Inflammatory macrophage (primary cell): Measurements from ENCODE around the gene INPP4B.

ENCODE experiments used
- DNase-seq, 2 donors: peaks; one replicate each; pipeline ENCODE4 v3.0.0-alpha.2; 2020 to 2022

INPP4B gene

DNA sequence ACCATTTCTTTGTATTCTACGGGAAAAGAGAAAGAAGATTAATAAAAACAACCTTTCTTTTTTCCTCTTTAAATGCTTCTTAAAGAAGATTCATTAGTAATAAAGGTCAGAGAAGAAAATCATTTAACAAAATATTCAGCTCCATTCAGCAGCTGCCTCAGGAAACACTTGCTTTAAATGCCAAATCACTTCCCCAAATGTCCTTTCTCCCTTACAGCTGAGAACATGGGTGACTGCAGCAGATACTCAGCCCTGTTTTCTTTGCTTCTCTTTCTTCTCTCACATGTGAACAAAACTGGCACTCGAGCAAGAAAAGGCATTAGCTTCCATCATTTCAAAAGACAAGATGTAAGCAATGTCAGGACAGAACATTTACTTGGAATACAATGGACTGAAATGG lies 120.2 kb downstream of the INPP4B start:
- DNase-seq = no peak

GRCh38 chr4:142721187-142721586 lies 124.9 kb downstream of the INPP4B start:
- no peak for DNase-seq

- DNase-seq = peak in 1 of 2 donors; percentile 2
Observed at GRCh38 chr4:142719854-142720541, 126.1 kb downstream of the INPP4B start.

DNA sequence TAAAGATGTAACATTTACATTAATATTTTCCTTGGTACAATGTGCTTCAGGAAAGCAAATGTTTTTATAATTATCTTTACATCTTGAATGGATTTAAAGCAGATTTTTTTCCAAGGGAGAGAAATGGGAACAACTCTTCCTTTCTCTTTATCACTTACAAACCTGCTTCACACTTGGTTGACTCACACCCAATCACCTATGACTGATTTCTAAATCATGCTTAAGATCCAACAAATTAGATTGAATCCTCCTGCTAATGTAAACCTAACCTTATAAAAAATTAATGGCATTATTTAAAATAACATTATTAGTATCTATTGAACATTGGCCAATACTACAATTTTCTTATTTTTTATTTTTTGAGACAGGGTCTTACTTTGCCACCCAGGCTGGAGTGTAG lies 127.1 kb downstream of the INPP4B start:
- DNase-seq = no peak

GRCh38 chr4:142715727-142716126 lies 130.4 kb downstream of the INPP4B start:
- DNase-seq = no peak

DNA sequence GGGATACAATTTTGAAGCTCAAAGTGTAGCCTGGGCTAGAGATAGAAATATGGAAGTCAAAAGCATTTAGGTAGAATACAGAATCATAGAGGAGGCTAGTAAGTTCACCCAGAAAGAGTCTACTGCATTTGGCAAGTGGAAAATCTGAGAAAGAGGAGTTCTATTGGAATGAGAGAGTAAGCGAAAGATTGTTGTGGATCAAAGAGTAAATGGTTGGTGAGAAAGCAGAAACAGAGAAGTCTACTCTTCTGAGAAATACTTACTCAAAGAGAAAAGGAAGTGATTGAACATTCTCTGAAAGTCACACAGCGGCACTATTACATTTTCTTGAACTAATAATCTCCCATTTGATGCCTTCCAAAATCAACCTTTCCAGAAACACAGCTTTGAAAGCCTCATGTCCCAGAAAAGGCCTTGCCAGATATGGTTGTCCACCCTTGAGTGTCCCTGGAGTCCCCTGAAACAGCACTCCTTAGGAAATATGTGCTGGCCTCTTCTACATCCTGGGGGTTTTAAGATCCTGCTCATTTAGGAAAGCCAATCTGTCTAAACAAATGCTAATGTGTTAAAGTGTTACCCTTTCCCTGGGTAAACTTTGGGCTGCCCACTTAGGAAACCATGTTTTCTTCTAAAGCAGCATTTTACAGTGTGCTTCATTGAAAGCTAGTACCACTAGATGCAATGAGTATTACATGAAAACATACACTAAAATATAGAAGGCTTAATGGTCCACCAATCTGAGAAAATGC lies 132.6 kb downstream of the INPP4B start:
- DNase-seq = no peak

DNA sequence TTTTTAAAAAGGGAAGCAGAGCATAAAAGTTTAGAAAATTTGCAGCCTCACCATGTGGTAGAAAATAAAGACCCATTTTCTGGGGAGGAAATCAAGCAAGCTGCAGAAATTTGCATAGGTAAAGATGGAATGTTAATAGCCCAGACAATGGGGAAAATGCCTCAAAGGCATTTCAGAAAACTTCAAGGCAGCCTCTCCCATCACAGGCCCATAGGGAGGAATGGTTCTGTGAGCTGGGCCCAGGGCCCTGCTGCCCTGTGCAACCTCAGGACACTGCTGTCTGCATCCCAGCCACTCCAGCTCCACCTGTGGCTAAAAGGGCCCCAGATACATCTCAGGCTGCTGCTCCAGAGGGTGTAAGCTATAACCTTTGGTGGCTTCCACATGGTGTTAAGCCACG lies 137.9 kb downstream of the INPP4B start:
- DNase-seq = no peak

DNA sequence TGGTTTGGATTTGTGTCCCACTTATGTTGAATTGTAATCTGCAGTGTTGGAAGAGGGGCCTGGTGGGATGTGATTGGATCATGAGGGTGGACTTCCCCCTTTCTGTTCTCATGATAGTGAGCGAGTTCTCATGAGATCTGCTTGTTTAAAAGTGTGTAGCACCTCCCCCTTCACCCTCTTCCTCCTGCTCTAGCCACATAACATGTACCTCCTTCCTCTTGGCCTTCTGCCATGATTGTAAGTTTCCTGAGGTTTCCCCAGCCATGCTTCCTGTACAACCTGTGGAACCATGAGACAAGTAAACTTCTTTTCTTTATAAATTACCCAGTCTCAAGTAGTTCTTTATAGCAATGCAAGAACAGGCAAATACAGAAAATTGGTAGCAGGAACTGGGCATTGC lies 138.7 kb downstream of the INPP4B start:
- peak in 1 of 2 donors; percentile 4 for DNase-seq

GRCh38 chr4:142706381-142706780 lies 139.7 kb downstream of the INPP4B start:
- no peak for DNase-seq

- DNase-seq = no peak
Observed at GRCh38 chr4:142705820-142706219, 140.3 kb downstream of the INPP4B start.

GRCh38 chr4:142703694-142704309 lies 142.3 kb downstream of the INPP4B start:
- DNase-seq = no peak

DNA sequence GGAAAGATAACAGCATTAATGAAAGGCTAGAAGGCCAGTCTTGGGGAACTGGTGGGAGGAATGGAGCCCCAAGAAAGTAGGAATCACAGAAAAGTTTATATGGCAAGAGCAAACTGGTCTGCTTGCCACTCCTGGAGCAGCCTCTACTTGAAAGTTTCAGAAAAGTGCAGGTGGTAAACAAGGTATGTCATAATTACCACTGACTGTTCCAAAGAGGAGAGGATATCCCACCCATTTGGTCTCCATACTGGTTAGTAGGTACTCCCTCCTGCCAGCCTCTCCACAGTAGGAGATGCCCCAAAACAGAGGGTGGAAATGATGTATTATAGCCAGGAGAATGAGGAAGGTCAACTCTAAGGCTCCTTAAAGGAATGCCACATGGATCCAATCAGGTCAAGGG lies 145.1 kb downstream of the INPP4B start:
- DNase-seq = no peak

DNA sequence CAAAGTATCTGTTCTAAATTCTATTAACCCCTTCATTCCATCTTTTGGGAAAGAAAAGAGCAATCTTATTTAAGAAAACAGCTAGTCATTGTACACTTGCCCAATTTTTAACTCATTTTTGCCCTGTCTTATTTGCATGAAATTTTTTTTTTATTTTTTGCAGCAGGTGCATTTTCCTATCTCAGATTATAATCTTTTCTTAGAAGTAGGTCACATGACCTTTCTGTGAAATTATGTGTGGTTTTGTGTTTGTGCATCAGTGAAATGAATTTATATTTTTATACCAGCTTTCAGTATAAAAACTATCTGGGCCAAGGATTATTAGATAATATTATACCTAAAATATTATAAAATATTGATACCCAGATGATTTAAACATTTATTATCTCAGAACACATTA lies 145.6 kb downstream of the INPP4B start:
- DNase-seq = no peak

GRCh38 chr4:142698552-142698951 lies 147.5 kb downstream of the INPP4B start:
- no peak for DNase-seq

DNA sequence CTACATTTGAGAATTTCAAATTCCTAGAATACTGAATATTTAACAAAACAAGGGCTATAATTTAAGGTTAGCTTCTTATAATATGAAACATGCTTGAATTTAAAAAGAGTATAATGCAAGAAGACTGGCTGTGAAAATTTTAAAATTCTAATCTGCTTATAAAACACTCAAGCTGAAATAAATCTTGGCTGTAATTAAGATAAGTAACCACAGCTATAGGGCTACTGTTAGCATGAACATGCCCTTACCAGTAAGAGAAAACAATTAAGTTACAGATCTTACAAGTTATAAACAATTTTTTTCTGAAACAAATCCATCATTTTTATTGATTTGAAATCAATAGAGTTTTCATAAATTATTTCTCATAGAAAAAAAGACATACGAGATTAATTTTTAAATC lies 148.2 kb downstream of the INPP4B start:
- no peak for DNase-seq

DNA sequence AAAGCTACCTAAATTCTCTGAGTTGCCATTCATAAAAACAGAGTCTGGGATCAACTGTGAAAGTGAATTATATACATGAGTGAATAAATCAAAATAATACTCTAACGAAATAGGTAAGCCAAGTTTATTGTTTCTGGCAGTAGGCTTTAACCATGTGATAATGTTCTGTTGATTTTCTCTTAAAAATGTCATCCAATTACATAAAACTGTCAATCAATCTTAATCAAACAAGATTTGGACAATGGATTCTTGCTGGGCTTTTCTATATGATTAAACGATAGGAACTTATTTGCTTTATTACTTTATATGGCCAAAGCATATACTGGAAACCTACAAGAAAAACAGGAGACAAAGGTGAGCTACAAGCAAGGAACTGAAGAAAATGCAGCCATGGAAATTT lies 148.8 kb downstream of the INPP4B start:
- DNase-seq = no peak

DNA sequence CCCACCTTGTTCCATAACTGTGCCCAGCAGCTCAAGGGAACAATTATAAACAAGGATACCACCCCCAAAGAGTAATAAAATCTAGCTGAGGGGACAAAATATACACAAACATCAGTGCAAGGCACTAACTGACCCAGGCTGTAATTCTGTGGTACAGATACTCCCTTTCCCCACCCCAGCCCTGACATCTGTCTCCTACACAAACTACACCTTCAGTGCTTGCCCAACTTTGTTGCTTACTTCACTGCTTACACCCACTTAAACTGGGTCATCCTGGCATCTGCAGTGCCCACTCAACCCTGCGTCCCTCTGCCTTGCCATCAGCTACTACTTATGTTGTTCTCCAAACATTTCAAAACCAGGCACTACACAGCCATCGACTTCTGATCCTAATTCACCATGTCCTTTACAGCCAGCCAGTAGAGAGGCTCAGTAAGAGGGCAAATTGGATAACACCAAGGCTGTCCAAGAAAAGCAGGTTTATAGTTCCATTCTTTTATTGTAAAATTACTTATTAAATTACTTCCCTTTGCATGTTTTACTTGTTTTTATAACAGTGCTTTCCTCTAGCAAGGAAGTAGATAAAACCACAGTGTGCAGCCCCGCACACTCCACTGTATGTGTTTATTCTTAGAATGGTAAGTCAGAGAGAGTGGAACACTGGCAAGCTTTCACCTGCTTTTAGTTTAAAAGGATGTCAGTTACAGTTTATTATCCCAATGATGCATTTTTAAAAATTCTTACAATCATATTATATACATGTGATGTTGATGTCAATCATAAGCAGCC lies 149.6 kb downstream of the INPP4B start:
- DNase-seq = peak in 1 of 2 donors; percentile 21

DNA sequence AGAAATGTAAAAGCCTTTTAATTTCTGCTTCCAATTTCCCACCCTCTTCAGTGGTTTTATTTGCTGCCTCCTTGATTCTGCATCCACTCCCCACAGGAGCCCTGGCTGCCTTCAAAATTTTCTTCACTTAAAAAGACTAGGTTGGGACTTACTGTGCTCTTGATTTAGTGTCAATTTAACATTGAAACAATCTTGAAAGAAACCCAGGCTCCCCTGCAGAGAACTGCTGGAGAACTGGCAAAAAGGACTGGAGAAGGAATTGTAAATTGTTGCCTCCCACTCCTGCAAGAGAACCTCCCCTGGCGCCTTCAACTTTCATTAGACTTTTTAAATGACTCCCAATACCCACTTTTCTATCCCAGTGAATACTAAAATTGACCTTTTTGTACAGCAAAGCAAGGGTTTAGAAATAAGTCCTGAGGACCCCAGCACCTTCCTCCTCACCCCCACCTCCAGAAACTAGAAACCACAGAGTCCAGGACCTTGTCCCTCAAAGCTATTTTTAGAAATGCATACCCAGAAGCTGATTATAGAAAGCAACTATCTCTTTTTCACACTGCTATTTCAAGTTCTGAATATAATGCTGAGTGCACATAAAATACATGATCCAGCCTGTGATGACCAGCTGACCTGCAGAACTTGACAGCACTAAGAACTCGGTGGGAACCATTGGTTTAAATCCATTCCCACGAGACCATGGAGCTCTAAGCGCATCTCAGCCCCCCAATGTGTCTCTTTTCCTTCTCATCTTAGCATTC lies 155.5 kb downstream of the INPP4B start:
- DNase-seq = no peak

- DNase-seq = no peak
Observed at GRCh38 chr4:142687547-142688275, 158.4 kb downstream of the INPP4B start.

GRCh38 chr4:142686081-142686480 lies 160.0 kb downstream of the INPP4B start:
- DNase-seq = no peak

DNA sequence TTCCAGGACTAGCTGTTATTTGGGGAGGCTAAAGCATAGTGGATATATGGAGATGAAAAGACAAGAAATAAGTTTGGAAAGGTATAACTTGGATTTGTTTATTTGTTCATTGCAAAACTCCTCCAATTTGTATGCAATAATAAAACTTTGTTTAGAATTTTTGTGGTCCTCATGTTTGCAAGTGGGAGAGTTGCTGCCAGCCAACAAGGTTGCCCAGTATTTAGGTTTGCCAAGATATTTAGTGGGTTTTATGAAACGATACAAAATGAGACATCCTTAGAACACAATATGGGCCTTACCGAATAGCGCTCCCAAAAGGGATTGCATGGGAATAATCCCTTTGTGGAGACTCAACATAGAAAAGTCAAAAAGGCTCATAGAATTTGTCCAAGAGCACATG lies 162.1 kb downstream of the INPP4B start:
- DNase-seq = no peak

DNA sequence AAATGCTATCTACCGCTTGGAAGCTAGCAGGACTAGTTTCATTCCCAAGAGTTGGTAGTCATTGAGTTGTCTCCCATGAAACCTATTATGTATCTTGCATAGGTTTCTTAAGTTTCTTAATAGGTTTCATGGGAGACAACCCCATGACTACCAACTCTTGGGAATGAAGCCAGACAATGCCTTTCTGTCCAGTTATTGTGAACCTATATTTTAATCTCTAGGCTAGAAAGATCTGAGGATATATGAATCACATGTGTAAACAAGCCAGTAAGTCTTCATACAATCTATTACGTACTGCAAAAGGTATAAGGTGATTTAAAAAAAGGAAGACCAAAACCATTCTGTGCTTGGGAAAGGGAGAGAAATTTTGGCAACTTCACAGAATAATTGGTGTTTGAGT lies 162.6 kb downstream of the INPP4B start:
- no peak for DNase-seq
